Stimulated activated CD8-positive, alpha-beta memory T cell treated with anti-CD3 and anti-CD28 coated beads, Interleukin-7, amount 100 ng/mL, for 4 hours (primary cell): ENCODE data around the gene CD6.
"Not testable (repeated sequence)": the region's sequence is repeated elsewhere in the genome, so short reads cannot be mapped to it uniquely, and the experiment has no call there.

Experiments
- DNase-seq, 2 donors: peaks; one replicate each; pipeline ENCODE4 v3.0.0-alpha.2; 2020; ENCODE audit warnings: low read depth in 2 of 2

Gene CD6

GRCh38 chr11:60953781-60954180, 17.7 kb upstream of the CD6 start:
- no peak for DNase-seq

- DNase-seq = no peak
Measured at GRCh38 chr11:60954421-60954820, 17.1 kb upstream of the CD6 start.

DNA sequence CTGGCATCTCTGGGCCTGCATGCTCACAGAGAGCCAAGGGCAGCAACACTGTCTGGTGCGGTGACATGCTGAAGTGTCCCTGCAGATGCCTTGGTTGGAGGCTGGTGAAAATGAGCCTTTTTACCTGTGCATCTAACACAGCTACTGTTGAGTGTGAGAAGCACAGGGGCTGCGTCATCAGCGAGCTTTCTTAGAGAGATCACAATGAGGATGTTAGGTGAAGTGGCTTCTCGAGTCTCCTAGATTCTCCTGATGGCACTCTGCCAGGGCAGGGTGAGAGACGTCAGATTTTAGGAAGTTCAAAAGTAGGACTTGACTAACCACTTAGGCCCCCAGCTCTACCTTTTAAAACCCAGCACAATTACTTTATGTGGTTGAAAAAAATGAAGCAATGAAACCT, 15.9 kb upstream of the CD6 start:
- no peak for DNase-seq

GRCh38 chr11:60957188-60957587, 14.3 kb upstream of the CD6 start:
- no peak for DNase-seq

DNA sequence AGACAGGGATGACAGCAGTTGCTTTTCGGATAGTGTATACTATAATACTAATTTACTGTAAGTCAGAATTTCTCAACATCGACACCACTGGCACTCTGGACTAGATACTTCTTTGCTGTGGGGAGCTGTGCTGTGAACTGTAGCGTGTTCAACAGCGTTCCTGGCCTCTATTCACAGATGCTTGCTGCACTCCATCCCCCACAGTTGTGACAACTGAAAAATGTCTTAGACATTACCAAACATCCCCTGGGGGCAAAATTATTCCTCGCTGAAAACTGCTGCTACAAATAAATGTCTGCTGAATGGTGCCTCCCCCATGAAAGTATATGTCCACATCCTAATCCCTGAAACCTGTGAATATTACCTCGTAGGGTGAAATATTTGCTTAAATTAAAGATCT, 12.0 kb upstream of the CD6 start:
- no peak for DNase-seq

DNA sequence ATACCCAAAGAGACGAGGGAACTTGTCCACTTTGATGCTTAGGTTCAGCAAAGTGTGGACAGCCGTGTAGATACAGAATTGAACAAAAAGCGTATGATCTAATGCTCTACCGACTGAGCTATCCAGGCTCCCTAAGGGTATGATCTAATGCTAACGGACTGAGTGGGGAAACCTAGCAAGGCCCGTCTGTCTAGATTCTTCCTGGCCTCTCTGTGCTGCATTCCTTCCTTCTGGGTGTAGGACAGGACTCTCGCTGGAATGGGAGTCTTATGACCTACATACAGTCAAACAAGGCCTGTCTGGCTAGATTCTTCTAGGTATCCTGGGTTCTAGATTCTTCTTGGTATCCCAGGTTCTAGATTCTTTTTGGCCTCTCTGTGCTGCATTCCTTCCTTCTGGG, 11.1 kb upstream of the CD6 start:
- no peak for DNase-seq

- no peak for DNase-seq
Measured at GRCh38 chr11:60964801-60965200, 6.7 kb upstream of the CD6 start.

DNA sequence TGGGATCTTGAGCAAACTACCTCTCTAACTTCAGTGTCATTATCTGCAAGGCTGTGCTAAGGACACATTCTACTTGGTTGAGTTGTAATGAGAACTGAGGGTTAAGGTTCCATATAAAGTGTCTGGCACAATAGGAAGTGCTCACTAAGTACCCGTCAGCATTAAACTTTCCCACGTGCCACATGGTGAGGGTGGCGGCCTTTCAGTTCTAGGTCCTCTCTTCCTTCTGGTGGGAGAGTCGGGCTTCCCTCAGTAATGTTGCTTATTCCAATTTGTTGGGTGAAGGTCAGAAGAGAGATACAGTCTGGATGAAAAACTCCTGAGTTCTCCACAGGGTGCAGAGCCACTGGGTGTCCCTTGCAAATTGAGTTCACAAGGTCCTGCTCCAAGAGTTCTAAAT, 4.6 kb upstream of the CD6 start:
- no peak for DNase-seq

- no peak for DNase-seq
Measured at GRCh38 chr11:60968223-60968622, 3.3 kb upstream of the CD6 start.

DNA sequence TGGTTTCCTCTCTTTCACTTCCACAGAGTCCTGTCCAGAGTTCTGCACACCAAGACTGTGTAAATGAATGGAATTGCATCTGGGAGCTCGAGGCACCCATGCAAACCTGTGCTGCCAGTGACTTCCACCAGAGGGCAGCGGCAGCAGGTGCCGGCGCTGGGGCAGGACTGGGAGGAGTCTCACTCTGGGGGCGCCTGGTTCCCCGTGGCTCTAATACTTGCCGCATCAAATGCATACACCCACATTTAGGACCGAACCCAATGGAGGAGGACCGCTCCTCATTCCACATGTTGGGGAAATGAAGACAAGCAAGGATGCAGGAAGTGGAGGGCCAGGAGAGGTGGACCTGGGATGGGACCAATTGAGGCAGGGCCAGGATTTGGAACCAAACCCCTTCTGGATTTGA, 1.1 kb upstream of the CD6 start:
- DNase-seq = peak; percentile 67 to 69

DNA sequence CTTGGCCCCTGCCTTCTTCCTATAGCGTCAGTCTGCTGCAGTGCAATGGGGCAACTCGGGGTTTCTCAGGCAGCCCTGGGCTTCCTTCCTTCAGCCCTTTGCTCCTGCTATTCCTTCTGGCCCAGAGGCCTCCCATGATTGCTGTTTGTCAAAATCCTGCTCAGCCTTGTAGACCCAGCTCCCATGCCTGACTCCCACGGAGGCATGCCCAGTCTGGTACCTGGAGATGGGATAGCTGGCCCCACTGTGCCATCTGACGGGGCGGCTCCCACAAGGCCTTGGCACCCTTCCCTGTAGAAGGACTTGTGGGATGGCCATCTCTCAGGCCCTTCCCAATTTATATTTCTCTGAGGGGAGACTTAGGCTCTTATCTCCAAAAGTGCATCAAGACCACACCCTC, 590 bp upstream of the CD6 start:
- DNase-seq = no peak

- no peak for DNase-seq
Measured at GRCh38 chr11:60972182-60973030, 926 bp downstream of the CD6 start.

DNA sequence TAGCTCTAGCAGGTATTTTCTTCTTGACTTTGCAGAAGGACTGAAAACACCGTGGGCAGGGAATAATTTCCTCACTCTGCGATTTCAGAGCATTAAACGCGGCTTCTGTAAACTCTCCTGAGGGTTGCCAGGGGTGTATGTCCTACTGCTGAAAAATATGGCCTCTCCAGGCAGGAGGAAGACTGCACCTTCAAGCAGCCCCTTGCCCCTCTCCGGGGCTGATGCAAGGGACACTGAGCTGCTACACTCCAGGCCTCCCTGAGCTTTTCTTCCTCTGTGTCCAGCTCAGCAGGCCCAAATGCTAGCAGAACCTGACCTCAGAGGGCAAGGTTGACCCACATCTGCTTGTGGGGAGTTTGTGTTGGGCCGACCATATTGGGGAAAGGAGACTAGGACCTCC, 2.2 kb downstream of the CD6 start:
- no peak for DNase-seq

- DNase-seq = not testable (repeated sequence)
Measured at GRCh38 chr11:60974316-60974715, 2.8 kb downstream of the CD6 start.

DNA sequence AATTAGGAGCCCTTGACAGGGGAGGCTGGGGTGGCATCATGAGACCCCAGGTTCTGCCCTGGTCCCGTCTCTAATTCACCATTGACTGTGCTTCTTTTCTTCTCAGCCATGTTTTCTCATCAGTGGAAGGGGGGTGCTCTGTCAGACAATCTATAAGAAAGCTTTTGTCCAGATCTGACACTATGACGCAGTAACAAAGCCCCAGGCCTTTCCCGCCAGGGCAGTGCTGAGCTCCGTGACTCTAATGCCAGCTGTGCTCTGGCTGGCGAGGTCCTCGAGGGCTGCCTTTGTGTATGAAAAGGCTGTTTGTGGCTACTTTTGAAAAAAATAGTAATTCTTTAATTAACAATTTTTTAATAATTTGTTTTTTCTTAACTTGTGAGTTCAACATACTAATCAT, 3.2 kb downstream of the CD6 start:
- no peak for DNase-seq

DNA sequence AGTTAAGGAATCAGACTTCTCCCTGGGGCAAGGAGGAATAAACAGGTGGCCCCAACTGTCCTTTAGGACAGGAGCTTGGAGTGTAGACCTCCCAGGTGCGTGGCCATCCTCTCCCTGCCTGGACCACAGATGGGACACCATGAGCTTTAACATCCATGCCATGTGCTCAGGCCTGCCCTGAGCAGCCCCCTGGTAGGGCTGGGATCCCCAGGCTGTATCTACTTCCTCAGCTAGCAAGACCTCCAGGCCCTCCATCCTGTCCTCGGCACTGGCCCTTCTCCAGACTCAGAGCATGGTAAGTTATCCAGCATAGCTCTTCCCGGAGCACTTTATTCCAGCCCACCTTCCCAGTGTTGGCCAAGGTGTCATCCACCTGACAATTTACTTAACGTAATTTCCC, 5.7 kb downstream of the CD6 start:
- DNase-seq = no peak

GRCh38 chr11:60977836-60978235, 6.4 kb downstream of the CD6 start:
- DNase-seq = no peak

DNA sequence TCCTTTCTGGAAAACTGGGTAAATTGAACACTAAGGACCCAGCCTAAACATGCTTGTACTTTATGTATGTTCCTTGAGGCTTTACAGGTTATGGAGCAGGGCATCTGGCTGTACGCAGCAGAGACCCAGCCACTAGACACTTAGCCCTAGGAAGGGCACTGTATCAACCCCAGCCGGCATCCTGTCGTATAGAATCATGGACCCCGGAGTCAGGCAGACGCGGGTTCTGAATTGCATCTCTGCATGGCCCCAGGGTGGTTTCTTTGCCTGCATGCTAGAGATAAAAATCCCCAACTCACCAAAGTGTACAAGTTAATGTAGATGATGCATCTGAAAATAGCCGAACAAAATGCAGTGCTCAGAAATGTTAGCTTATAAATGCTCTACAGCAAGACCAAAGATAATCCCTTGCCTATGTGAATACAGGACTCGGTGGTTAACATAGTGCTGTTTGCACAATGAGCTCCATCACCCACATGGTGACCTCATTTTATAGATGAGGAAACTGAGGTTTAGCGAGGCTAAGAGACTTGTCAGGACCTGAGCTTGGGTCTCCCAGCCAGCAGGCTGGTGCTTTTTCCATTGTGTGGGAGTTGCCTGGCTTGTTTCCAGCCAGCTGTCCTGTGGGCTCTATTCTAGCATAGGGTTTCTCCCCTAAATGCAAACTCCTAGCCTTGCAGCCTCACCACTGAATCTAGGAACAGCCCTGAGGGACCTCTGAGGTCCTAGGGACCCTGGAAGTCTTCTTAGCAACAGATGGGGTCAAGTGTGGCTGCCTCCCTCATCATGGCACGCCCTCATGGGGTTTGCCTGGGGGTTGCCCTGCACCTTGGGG, 7.3 kb downstream of the CD6 start:
- peak; percentile 27 to 48 for DNase-seq

- no peak for DNase-seq
Measured at GRCh38 chr11:60981515-60981914, 10.0 kb downstream of the CD6 start.

GRCh38 chr11:60982184-60982583, 10.7 kb downstream of the CD6 start:
- DNase-seq = no peak

GRCh38 chr11:60984149-60984548, 12.7 kb downstream of the CD6 start:
- no peak for DNase-seq

DNA sequence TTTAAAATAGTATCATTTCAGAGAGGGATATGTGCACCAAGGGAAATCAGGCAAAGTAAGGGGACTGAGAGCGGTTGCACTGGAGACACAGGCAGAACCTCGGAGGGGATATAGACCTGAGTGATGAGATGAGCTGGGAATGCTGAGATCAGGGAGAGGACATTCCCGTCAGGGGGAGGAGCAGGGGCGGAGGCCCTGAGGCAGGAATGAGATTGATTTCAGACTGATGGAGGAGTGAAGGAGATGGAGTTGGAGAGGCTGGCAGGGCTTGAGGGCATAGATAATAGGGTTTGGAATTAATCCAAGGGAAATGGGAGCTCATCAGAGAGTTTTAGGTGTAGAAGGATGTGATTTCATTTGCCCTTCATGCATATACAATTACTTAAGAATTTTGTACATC, 13.2 kb downstream of the CD6 start:
- no peak for DNase-seq

GRCh38 chr11:60985501-60985900, 14.0 kb downstream of the CD6 start:
- no peak for DNase-seq
